Measurements from ENCODE around the gene TRNT1. TPM values are rescaled to one million over a fixed set of nuclear protein-coding genes. Genes with fewer than 3 reads are reported as not detected.

The TRNT1 gene
- total RNA-seq, 1 donor: 32.4 TPM

DNA sequence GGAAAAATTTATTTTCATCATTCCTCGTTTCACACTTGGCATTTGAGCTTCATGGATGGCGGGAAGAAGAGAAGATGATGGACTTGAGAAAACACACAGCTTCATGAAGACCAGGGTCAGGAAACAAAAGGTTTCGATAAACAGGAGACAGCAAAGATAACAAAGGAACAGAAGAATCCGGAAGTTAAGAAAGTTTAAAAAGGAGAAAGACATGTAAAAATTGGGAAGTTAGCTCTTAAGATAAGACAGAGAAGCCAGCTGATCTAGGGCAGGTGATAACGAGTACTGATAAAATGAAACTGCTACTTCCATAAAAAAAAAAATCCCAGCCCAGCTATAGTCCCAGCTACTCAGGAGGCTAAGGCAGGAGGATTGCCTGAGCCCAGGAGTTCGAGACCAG is 40.5 kb upstream of the TRNT1 start:
- DNase-seq (ENCODE audit: low read depth): no peak
- TF ChIP-seq, protein P1, sequence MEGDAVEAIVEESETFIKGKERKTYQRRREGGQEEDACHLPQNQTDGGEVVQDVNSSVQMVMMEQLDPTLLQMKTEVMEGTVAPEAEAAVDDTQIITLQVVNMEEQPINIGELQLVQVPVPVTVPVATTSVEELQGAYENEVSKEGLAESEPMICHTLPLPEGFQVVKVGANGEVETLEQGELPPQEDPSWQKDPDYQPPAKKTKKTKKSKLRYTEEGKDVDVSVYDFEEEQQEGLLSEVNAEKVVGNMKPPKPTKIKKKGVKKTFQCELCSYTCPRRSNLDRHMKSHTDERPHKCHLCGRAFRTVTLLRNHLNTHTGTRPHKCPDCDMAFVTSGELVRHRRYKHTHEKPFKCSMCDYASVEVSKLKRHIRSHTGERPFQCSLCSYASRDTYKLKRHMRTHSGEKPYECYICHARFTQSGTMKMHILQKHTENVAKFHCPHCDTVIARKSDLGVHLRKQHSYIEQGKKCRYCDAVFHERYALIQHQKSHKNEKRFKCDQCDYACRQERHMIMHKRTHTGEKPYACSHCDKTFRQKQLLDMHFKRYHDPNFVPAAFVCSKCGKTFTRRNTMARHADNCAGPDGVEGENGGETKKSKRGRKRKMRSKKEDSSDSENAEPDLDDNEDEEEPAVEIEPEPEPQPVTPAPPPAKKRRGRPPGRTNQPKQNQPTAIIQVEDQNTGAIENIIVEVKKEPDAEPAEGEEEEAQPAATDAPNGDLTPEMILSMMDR (IDR thresholded peaks at IDR 0.05; ENCODE audit: insufficient read depth, low read depth, low read length): no peak
- H3K4me3 ChIP-seq (ENCODE audit: low read depth, low read length): no peak overlapping the region

DNA sequence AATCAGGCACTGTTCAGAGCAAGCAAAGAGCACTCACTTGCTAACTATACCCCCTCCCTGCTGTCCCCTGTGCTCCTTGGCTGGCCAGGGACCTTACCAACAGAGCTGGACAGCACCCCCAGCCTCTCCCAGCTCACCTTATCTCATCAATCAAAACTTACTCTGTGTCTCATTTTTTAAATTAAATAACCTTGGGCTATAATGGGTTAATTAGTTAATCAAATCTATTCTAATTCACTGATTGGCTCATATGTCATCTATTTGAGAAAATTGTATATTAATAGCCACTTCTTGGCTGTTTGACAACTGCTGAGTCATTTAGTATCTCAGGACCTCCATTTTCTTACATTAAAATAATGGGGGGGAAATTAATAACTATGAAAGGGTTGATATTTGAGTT is 39.5 kb upstream of the TRNT1 start:
- H3K4me3 ChIP-seq (ENCODE audit: low read depth, low read length): no peak overlapping the region
- DNase-seq (ENCODE audit: low read depth): no peak
- TF ChIP-seq, protein P1 (IDR thresholded peaks at IDR 0.05; ENCODE audit: insufficient read depth, low read depth, low read length): no peak

DNA sequence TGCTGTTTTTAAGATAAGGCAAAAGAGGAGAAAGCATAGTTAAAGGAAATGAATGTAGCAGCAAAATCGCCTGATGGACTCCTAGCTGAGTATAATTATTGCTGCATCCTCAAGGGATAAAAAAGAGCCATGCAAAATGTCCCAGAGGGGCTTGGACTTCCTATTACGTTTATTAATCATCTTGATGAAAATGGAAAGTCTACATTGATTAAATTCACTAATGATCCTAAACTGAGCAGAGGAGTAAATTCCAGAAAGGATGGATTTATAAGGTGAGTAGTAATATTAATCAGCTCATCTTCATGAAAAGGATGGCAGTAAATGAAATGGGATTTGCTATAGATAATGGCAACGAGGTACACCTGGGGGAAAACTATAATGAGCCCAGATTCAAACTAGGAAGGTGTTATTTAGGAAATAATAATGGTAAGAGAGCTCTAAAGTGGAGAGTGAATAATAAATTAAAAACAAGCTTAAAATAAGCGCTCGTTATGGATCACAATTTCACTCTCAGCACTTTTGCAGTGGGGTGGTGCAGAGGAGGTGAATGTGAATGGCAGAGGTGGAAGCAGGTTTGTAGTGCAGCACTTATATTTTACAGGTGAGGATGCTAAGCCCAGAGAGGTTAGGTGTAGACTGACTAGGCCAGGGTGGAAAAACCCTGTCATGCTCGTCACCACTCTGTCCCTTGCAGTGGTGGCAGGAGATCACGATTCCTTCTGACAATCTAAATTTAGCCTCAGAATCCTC is 38.8 kb upstream of the TRNT1 start:
- H3K4me3 ChIP-seq (ENCODE audit: low read depth, low read length): no peak overlapping the region
- TF ChIP-seq, protein P1 (IDR thresholded peaks at IDR 0.05; ENCODE audit: insufficient read depth, low read depth, low read length): no peak
- DNase-seq (ENCODE audit: low read depth): no peak

DNA sequence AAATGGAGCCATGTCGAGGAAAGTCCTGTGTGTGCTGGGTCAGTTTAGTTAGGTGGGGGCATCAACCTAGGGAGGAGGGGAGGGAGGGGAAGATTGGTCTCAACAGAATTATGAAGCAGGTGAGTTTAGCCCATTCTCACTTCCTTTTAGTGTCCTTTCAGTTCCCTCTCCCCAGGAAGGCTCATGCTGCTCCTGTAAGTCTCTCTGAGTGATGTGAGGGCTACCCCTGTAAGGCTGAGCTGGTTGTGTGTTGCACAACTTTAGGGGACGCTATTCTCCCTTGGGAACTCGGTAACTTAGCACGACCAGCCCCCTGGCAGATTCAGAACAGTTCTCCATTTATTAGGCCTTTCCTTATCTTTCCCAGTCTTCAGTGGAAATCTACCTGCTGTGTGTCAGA is 37.7 kb upstream of the TRNT1 start:
- TF ChIP-seq, protein P1 (IDR thresholded peaks at IDR 0.05; ENCODE audit: insufficient read depth, low read depth, low read length): no peak
- no peak overlapping the region for H3K4me3 ChIP-seq (ENCODE audit: low read depth, low read length)
- DNase-seq (ENCODE audit: low read depth): no peak

DNA sequence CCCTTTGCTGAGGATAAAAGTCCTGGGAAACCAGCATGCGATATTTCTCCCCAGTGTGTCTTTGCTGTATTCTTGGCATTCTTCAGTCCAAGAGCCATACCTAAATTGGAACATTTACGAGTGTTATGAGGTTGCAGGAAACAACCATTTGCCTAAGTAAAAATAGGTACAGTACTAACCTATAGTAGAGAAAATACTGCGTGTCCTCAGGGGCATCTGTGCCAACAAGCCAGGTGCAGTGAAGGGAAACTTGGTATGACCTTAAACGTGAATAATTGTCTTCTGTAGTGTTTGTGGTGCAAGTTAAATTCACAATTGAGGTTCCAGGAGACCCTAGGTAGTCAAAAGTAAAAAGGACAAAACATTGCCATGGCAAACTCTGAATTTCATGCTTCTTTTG is 28.8 kb upstream of the TRNT1 start:
- DNase-seq (ENCODE audit: low read depth): no peak
- TF ChIP-seq, protein P1 (IDR thresholded peaks at IDR 0.05; ENCODE audit: insufficient read depth, low read depth, low read length): no peak
- no peak overlapping the region for H3K4me3 ChIP-seq (ENCODE audit: low read depth, low read length)

DNA sequence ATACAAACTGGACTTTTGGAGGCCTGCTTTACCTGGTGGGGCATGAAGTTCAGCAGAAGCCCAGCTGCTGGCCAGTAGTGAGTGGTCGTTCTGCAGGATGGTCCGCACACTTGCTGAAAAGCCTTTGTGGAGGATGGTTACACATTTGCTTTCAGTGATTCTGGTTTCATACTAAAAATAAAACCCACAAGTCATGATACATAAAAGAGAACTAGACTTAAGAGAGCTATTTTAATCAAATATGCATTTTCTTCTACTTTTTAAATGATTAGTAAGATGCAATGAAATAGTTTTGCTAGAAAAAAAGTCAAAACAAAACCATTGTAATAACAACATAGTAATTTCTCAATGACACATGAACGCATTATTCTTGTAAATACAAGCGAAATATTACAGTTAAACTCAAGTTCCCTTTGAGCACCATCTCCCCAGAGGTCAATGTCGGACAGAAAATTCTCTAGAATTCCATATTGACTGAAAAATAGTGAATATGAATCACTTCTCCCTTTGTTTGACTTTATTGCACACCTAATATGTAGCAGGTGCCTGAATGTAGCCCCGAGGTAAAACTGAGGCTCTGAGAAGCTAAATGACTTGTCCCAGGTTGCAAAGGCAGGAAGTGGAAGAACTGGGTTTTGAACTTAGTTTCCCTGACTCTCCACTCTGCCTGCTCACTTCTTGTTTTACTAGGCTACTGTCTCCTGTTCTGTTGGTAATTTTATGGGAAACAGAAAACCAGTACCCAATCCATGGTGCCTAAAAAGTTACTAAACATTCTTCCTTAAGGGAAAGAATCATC is 24.9 kb upstream of the TRNT1 start:
- TF ChIP-seq, protein P1 (IDR thresholded peaks at IDR 0.05; ENCODE audit: insufficient read depth, low read depth, low read length): no peak
- no peak for DNase-seq (ENCODE audit: low read depth)

More for the DNA sequence above, 24.9 kb upstream of the TRNT1 start:
- no peak overlapping the region for H3K4me3 ChIP-seq (ENCODE audit: low read depth, low read length)
